ENCODE measurements around the gene UBTD1.
"Not testable (repeated sequence)": the region's sequence is repeated elsewhere in the genome, so short reads cannot be mapped to it uniquely, and the experiment has no call there.

Gene UBTD1

DNA sequence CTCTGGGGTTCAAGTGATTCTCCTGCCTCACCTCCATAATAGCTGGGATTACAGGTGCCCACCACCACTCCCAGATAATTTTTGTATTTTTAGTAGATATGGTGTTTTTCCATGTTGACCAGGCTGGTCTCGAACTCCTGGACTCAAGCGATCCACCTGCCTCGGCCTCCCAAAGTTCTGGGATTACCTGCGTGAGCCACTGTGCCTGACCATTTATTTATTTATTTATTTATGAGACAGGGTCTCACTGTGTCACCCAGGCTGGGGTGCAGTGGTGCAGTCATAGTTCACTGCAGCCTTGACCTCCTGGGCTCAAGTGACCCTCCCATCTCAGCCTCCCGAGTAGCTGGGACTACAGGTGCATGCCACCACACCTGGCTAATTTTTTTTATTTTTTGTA, 55.6 kb downstream of the UBTD1 start:
- H3K9me3 ChIP-seq (ENCODE audit: low read length); H3K4me3 ChIP-seq (ENCODE audit: low read length); H2AFZ ChIP-seq (ENCODE audit: low read depth, low read length); H3K36me3 ChIP-seq (ENCODE audit: insufficient read depth, low read length); H3K27me3 ChIP-seq (ENCODE audit: insufficient read depth, low read length): not testable (repeated sequence)
- peaks cover 19% of the 10 kb centered on the region for H3K4me1 ChIP-seq (ENCODE audit: insufficient read depth, low read length)

GRCh38 chr10:97555541-97555940, 56.8 kb downstream of the UBTD1 start:
- not testable (repeated sequence) for H3K9me3 ChIP-seq (ENCODE audit: low read length); H3K27me3 ChIP-seq (ENCODE audit: insufficient read depth, low read length); H3K4me3 ChIP-seq (ENCODE audit: low read length); H3K36me3 ChIP-seq (ENCODE audit: insufficient read depth, low read length); H3K4me1 ChIP-seq (ENCODE audit: insufficient read depth, low read length); H2AFZ ChIP-seq (ENCODE audit: low read depth, low read length)

DNA sequence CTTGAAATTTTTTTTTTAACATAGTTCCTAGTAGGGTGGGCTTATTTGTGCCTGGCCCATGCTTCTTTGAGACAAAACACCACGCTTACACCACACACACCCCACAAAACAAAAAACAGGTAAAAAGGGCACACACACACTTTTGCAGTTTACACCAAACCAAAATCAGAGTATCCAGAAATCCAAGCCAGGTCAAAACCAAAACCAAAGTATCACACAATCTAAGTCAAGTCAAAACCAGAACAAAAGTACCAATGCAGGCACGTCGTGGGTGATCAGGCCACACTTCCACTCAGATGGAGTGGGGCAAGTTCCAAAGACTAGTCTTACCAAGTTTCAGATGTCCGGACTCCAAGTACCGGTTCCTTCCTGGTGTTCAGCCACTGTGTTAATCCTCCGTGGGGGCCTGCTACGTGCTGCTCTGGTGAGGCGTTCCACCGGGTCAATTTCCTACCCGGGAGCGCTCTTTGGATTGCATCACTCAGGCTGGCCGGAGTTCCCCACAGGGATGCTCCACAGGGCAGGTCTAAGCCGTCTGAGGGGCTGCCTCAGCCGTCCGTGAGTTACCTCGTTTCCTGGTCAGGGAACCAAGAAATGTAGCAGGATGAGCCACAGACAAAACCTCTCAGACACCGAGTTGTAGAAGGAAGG, 62.1 kb downstream of the UBTD1 start:
- H3K27me3 ChIP-seq (ENCODE audit: insufficient read depth, low read length); H3K4me1 ChIP-seq (ENCODE audit: insufficient read depth, low read length); H3K9me3 ChIP-seq (ENCODE audit: low read length); H3K4me3 ChIP-seq (ENCODE audit: low read length); H2AFZ ChIP-seq (ENCODE audit: low read depth, low read length); H3K36me3 ChIP-seq (ENCODE audit: insufficient read depth, low read length): not testable (repeated sequence)

DNA sequence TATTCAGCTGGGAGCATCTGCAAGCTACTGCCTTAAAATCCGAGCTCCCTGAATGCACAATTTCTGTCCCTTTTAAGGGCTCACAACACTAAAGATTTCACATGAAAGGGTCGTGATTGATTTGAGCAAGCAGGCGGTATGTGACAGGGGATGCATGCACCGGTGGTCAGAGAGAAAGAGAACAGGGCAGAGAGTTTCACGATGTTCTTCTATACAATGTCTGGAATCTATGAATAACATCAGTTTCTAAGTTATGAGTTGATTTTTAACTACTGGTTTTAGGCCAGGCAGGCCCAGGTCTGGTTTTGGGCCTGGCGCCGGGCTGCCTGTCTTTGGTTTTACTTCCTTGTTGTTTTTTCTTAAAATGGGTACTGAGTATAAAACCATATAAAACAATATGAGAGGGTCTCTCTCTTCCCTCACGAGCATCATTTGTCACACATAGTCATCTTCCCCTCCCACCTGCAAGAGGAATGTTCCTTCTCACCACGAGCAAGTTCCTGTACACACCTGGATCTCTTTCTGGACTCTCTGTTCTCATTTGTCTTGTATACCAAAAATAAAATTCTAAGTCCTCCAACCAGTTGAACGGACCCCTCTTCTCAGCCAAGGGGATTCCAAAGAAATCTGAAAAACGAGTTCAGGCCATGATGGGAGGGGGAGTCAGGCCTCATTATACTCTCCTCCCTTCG, 62.8 kb downstream of the UBTD1 start:
- H2AFZ ChIP-seq (ENCODE audit: low read depth, low read length); H3K36me3 ChIP-seq (ENCODE audit: insufficient read depth, low read length); H3K4me3 ChIP-seq (ENCODE audit: low read length): not testable (repeated sequence)

GRCh38 chr10:97562329-97562728, 63.6 kb downstream of the UBTD1 start:
- not testable (repeated sequence) for H3K4me1 ChIP-seq (ENCODE audit: insufficient read depth, low read length); H3K9me3 ChIP-seq (ENCODE audit: low read length); H3K4me3 ChIP-seq (ENCODE audit: low read length); H3K27me3 ChIP-seq (ENCODE audit: insufficient read depth, low read length); H2AFZ ChIP-seq (ENCODE audit: low read depth, low read length); H3K36me3 ChIP-seq (ENCODE audit: insufficient read depth, low read length)

More for the DNA sequence above, 62.8 kb downstream of the UBTD1 start:
- H3K9me3 ChIP-seq (ENCODE audit: low read length); H3K4me1 ChIP-seq (ENCODE audit: insufficient read depth, low read length); H3K27me3 ChIP-seq (ENCODE audit: insufficient read depth, low read length): not testable (repeated sequence)

GRCh38 chr10:97563337-97563736, 64.6 kb downstream of the UBTD1 start:
- Histone ChIP-seq H3K4me3 (ENCODE audit: low read length) (no peak overlapping the region), H2AFZ (ENCODE audit: low read depth, low read length) (no peak overlapping the region), H3K36me3 (ENCODE audit: insufficient read depth, low read length) (no peaks in the 10 kb centered on the region), H3K4me1 (ENCODE audit: insufficient read depth, low read length) (no peaks in the 10 kb centered on the region), H3K27me3 (ENCODE audit: insufficient read depth, low read length) (no peaks in the 10 kb centered on the region), H3K9me3 (ENCODE audit: low read length) (no peaks in the 10 kb centered on the region)

- Histone ChIP-seq H3K4me1 (ENCODE audit: insufficient read depth, low read length) (no peaks in the 10 kb centered on the region), H3K36me3 (ENCODE audit: insufficient read depth, low read length) (no peaks in the 10 kb centered on the region), H2AFZ (ENCODE audit: low read depth, low read length) (no peak overlapping the region), H3K9me3 (ENCODE audit: low read length) (no peaks in the 10 kb centered on the region), H3K4me3 (ENCODE audit: low read length) (no peak overlapping the region), H3K27me3 (ENCODE audit: insufficient read depth, low read length) (no peaks in the 10 kb centered on the region)
These were observed 66.1 kb downstream of the UBTD1 start for GRCh38 chr10:97564776-97565175.

DNA sequence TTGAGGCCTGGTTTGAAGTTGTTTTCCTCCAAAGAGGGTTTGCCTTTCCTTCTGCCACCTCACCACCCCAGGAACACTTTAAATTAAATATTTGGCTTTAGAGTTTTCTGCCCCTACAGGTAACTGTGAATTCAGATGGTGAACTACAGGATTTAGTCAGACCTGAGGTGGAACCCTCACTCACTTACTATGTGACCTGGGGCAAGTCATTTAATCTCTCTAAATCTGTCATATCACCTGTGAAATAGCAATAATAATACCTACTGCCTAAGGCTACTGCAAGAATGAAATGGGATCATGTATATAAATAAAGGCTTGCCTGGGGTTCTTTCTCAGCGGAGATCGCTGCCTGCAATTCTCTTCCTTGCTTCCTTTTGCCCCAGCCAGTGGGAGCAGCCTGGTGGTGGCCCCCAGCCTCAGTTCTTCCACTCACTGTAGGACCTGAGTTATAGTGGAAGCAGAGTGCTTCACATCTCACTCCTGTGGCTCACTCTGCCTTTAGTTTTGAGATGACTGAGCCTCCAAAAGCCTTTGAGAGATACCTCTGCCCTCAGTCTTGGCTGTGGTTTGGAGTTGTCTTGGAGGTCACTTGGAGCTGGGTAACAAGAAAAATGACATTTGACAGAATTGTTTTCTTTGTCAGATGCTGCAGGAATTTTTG, 67.7 kb downstream of the UBTD1 start:
- Histone ChIP-seq H3K36me3 (ENCODE audit: insufficient read depth, low read length) (no peaks in the 10 kb centered on the region), H2AFZ (ENCODE audit: low read depth, low read length) (no peak overlapping the region), H3K9me3 (ENCODE audit: low read length) (no peaks in the 10 kb centered on the region), H3K4me1 (ENCODE audit: insufficient read depth, low read length) (peaks cover 6% of the 10 kb centered on the region), H3K27me3 (ENCODE audit: insufficient read depth, low read length) (no peaks in the 10 kb centered on the region), H3K4me3 (ENCODE audit: low read length) (no peak overlapping the region)

GRCh38 chr10:97567891-97568290, 69.2 kb downstream of the UBTD1 start:
- Histone ChIP-seq H3K4me3 (ENCODE audit: low read length) (no peak overlapping the region), H3K36me3 (ENCODE audit: insufficient read depth, low read length) (no peaks in the 10 kb centered on the region), H2AFZ (ENCODE audit: low read depth, low read length) (no peak overlapping the region), H3K9me3 (ENCODE audit: low read length) (no peaks in the 10 kb centered on the region), H3K27me3 (ENCODE audit: insufficient read depth, low read length) (no peaks in the 10 kb centered on the region), H3K4me1 (ENCODE audit: insufficient read depth, low read length) (peaks cover 6% of the 10 kb centered on the region)

DNA sequence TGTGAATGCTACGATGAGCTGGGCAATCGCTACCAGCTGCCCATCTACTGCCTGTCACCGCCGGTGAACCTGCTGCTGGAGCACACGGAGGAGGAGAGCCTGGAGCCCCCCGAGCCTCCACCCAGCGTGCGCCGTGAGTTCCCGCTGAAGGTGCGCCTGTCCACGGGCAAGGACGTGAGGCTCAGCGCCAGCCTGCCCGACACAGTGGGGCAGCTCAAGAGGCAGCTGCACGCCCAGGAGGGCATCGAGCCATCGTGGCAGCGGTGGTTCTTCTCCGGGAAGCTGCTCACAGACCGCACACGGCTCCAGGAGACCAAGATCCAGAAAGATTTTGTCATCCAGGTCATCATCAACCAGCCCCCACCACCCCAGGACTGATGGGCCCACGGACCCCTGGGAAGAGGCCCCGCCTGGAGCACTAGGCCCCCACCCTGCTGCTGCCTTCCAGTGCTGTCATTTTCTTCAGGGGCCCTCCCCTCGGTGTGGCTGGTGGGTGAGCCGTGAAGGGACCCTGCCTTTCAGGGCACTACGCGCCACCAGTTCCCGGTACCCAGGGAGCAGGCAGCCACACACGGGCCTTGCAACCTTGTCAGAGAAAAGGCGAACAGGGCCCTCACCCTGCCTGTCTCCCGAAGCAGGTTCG, 71.5 kb downstream of the UBTD1 start:
- H3K27me3 ChIP-seq (ENCODE audit: insufficient read depth, low read length), result no peaks in the 10 kb centered on the region
- no peaks in the 10 kb centered on the region for H3K36me3 ChIP-seq (ENCODE audit: insufficient read depth, low read length)
- H3K9me3 ChIP-seq (ENCODE audit: low read length), result no peaks in the 10 kb centered on the region
- no peak overlapping the region for H3K4me3 ChIP-seq (ENCODE audit: low read length)
- H2AFZ ChIP-seq (ENCODE audit: low read depth, low read length), result no peak overlapping the region
- peaks cover 6% of the 10 kb centered on the region for H3K4me1 ChIP-seq (ENCODE audit: insufficient read depth, low read length)

DNA sequence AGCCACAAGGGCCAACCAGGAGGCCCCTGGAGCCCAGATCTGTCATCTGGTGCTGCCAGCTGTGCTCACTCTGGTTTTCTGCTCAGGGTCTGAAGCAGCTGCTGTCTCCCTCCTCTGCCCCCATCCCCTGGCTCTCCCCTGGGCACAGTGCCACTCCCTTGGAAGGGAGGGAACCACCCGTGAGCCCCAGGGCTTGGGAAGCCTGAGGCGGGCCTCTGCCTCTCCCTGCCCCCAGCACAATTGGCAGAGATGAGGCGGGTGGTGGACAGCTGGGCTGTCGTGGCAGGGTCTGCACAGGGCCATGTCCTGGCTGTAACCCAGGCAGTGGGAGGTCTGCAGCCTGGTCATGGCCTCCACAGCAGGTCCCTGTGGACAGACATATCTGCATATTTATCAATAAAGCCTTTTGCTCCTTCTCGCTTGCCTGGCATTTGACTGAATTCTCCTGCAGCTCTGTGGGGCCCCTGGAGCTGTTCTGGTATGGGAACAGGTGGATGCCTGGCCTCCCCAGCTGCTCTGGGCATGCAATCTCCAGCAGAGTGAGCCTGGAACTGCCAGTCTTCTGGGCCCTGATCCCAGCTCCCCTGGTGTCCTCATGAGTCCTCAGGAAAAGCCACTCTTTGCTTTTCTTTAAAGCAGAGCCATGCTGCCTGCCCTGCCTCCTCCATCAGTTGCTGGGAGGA, 72.2 kb downstream of the UBTD1 start:
- peaks cover 6% of the 10 kb centered on the region for H3K4me1 ChIP-seq (ENCODE audit: insufficient read depth, low read length)
- H3K27me3 ChIP-seq (ENCODE audit: insufficient read depth, low read length), result peaks cover 2% of the 10 kb centered on the region
- H3K9me3 ChIP-seq (ENCODE audit: low read length), result no peaks in the 10 kb centered on the region

GRCh38 chr10:97571622-97572021, 72.9 kb downstream of the UBTD1 start:
- H3K36me3 ChIP-seq (ENCODE audit: insufficient read depth, low read length), result no peaks in the 10 kb centered on the region
- peaks cover 6% of the 10 kb centered on the region for H3K4me1 ChIP-seq (ENCODE audit: insufficient read depth, low read length)
- peaks cover 3% of the 10 kb centered on the region for H3K27me3 ChIP-seq (ENCODE audit: insufficient read depth, low read length)
- no peak overlapping the region for H2AFZ ChIP-seq (ENCODE audit: low read depth, low read length)
- no peak overlapping the region for H3K4me3 ChIP-seq (ENCODE audit: low read length)
- H3K9me3 ChIP-seq (ENCODE audit: low read length), result no peaks in the 10 kb centered on the region

More for the DNA sequence above, 72.2 kb downstream of the UBTD1 start:
- no peaks in the 10 kb centered on the region for H3K36me3 ChIP-seq (ENCODE audit: insufficient read depth, low read length)
- no peak overlapping the region for H2AFZ ChIP-seq (ENCODE audit: low read depth, low read length)
- H3K4me3 ChIP-seq (ENCODE audit: low read length), result no peak overlapping the region
